WTC11 (cell line): ENCODE measurements around the gene EPS8L1.
"Not testable (repeated sequence)": the region's sequence is repeated elsewhere in the genome, so short reads cannot be mapped to it uniquely, and the experiment has no call there.

Experiments
- TEAD4 ChIP-seq: sonication (generic); formaldehyde crosslinking; IDR thresholded peaks from 2 replicates; pipeline ENCODE4 v1.8.0; 2022; ENCODE audit warnings: mild to moderate bottlenecking, missing genetic modification reagents
- USF1 ChIP-seq: sonication (generic); formaldehyde crosslinking; IDR thresholded peaks from 2 replicates; pipeline ENCODE4 v1.8.0; 2022; ENCODE audit warnings: mild to moderate bottlenecking, missing genetic modification reagents

- TF ChIP-seq TEAD4 (CRISPR knock-in tag); USF1: not testable (repeated sequence)
Measured at GRCh38 chr19:55060287-55060686, 15.4 kb upstream of the EPS8L1 start.
